Astrocyte (in vitro differentiated cells and primary cell): ENCODE measurements around the gene TMEM178B. TPM values are rescaled to one million over a fixed set of nuclear protein-coding genes. Genes with fewer than 3 reads are reported as not detected.

Experiments
- DNase-seq: peaks from one replicate; pipeline ENCODE4 v3.0.0-alpha.2; 2010; ENCODE audit warnings: low read depth
- FAIRE-seq: peaks from 2 replicates; lab custom pipeline; 2011; peaks lifted over from hg19 to GRCh38; lab: Jason Lieb, UNC
- H2AFZ ChIP-seq: 2 replicates; pipeline ENCODE4 v1.6.0; 2012; ENCODE audit warnings: low read depth, low read length, inconsistent platforms
- H3K27ac ChIP-seq: 2 replicates; pipeline ENCODE4 v1.5.1; 2011; ENCODE audit warnings: low read depth, low read length, inconsistent platforms
- H3K27me3 ChIP-seq: 2 replicates; pipeline ENCODE4 v1.6.0; 2011; ENCODE audit warnings: low read length, inconsistent platforms; ENCODE audit not compliant: insufficient read depth
- H3K36me3 ChIP-seq: 2 replicates; pipeline ENCODE4 v1.5.1; 2011; ENCODE audit warnings: low read length, inconsistent platforms; ENCODE audit not compliant: insufficient read depth
- H3K4me1 ChIP-seq: 2 replicates; pipeline ENCODE4 v1.5.1; 2011; ENCODE audit warnings: low read length, inconsistent platforms; ENCODE audit not compliant: insufficient read depth
- H3K4me2 ChIP-seq: 2 replicates; pipeline ENCODE4 v1.6.0; 2012; ENCODE audit warnings: low read length, inconsistent platforms
- H3K4me3 ChIP-seq: 2 replicates; pipeline ENCODE4 v1.5.1; 2011; ENCODE audit warnings: low read depth, mild to moderate bottlenecking, low read length, inconsistent platforms; ENCODE audit not compliant: insufficient read depth
- H3K79me2 ChIP-seq: 2 replicates; pipeline ENCODE4 v1.6.0; 2012; ENCODE audit warnings: mild to moderate bottlenecking, low read length, inconsistent platforms; ENCODE audit not compliant: insufficient read depth
- H3K9ac ChIP-seq: 2 replicates; pipeline ENCODE4 v1.6.0; 2012; ENCODE audit warnings: mild to moderate bottlenecking, low read length, inconsistent platforms
- H3K9me3 ChIP-seq: 2 replicates; pipeline ENCODE4 v1.5.1; 2012; ENCODE audit warnings: low read depth, mild to moderate bottlenecking, low read length, inconsistent platforms; ENCODE audit not compliant: insufficient read depth
- H4K20me1 ChIP-seq: 2 replicates; pipeline ENCODE4 v1.6.0; 2012; ENCODE audit warnings: low read length, inconsistent platforms; ENCODE audit not compliant: insufficient read depth
- H3K27ac Mint-ChIP-seq: one replicate; pipeline ENCODE4 v1.8.0; 2021; ENCODE audit warnings: mild to moderate bottlenecking, mixed read lengths; ENCODE audit not compliant: unreplicated experiment
- H3K27me3 Mint-ChIP-seq: one replicate; pipeline ENCODE4 v1.8.0; 2021; ENCODE audit warnings: low read depth, mixed read lengths; ENCODE audit not compliant: unreplicated experiment
- H3K36me3 Mint-ChIP-seq: one replicate; pipeline ENCODE4 v1.8.0; 2021; ENCODE audit warnings: low read depth, mixed read lengths; ENCODE audit not compliant: unreplicated experiment
- H3K4me1 Mint-ChIP-seq: one replicate; pipeline ENCODE4 v1.8.0; 2021; ENCODE audit warnings: low read depth, mixed read lengths; ENCODE audit not compliant: unreplicated experiment
- H3K4me3 Mint-ChIP-seq: one replicate; pipeline ENCODE4 v1.8.0; 2021; ENCODE audit warnings: mild to moderate bottlenecking, moderate library complexity, mixed read lengths; ENCODE audit not compliant: unreplicated experiment
- H3K9me3 Mint-ChIP-seq: one replicate; pipeline ENCODE4 v1.8.0; 2021; ENCODE audit warnings: mild to moderate bottlenecking, mixed read lengths; ENCODE audit not compliant: unreplicated experiment
- CTCF ChIP-seq: IDR thresholded peaks from 2 replicates; pipeline ENCODE4 v1.5.1; 2011; ENCODE audit warnings: low read depth, mild to moderate bottlenecking, inconsistent platforms, low read length, moderate library complexity; ENCODE audit not compliant: insufficient read depth
- EZH2 ChIP-seq: IDR thresholded peaks from 2 replicates; pipeline ENCODE4 v1.6.1; 2012; ENCODE audit warnings: mild to moderate bottlenecking, low read length, inconsistent platforms; ENCODE audit not compliant: insufficient read depth
- total RNA-seq: library from RNA; stranded (reverse); gene quantifications from 2 replicates; pipeline ENCODE4 v1.2.1, GENCODE V29; 2021

The TMEM178B gene
- total RNA-seq, 1 donor from 2014 or later = 3.9 TPM

- no peaks in the 10 kb centered on the region for H3K36me3 Mint-ChIP-seq
- H3K4me3 ChIP-seq = no peak overlapping the region
- FAIRE-seq = no peak
- no peaks in the 10 kb centered on the region for H3K4me1 Mint-ChIP-seq
- no peak overlapping the region for H3K4me3 Mint-ChIP-seq
- H2AFZ ChIP-seq = no peak overlapping the region
- H3K27ac Mint-ChIP-seq = no peak overlapping the region
- no peaks in the 10 kb centered on the region for H3K27me3 ChIP-seq
- no peaks in the 10 kb centered on the region for H3K79me2 ChIP-seq
- H3K27ac ChIP-seq = no peak overlapping the region
- DNase-seq = no peak
- no peaks in the 10 kb centered on the region for H3K9me3 ChIP-seq
- no peaks in the 10 kb centered on the region for H3K27me3 Mint-ChIP-seq
- no peak overlapping the region for H3K4me2 ChIP-seq
- no peaks in the 10 kb centered on the region for H3K9me3 Mint-ChIP-seq
- no peak for TF ChIP-seq EZH2
- TF ChIP-seq CTCF = no peak
- no peaks in the 10 kb centered on the region for H3K36me3 ChIP-seq
- H3K9ac ChIP-seq = no peak overlapping the region
- H3K4me1 ChIP-seq = no peaks in the 10 kb centered on the region
- H4K20me1 ChIP-seq = no peaks in the 10 kb centered on the region
These were observed 161.8 kb downstream of the TMEM178B start for GRCh38 chr7:141235656-141236055.

GRCh38 chr7:141238596-141239243 is 164.9 kb downstream of the TMEM178B start:
- Histone ChIP-seq H3K27me3 (no peaks in the 10 kb centered on the region), H3K9me3 (no peaks in the 10 kb centered on the region), H4K20me1 (no peaks in the 10 kb centered on the region), H3K4me3 (no peak overlapping the region), H3K36me3 (no peaks in the 10 kb centered on the region), H3K4me1 (no peaks in the 10 kb centered on the region), H2AFZ (no peak overlapping the region), H3K9ac (no peak overlapping the region), H3K27ac (no peak overlapping the region), H3K79me2 (no peaks in the 10 kb centered on the region), H3K4me2 (no peak overlapping the region)
- Mint-ChIP-seq H3K27ac (no peak overlapping the region), H3K4me1 (no peaks in the 10 kb centered on the region), H3K36me3 (no peaks in the 10 kb centered on the region), H3K9me3 (no peaks in the 10 kb centered on the region), H3K27me3 (no peaks in the 10 kb centered on the region), H3K4me3 (no peak overlapping the region)
- FAIRE-seq (no peak), DNase-seq (no peak)
- no peak for TF ChIP-seq CTCF
- TF ChIP-seq EZH2 = no peak

GRCh38 chr7:141239661-141240060 is 165.8 kb downstream of the TMEM178B start:
- Histone ChIP-seq H3K4me2 (no peak overlapping the region), H3K27ac (no peak overlapping the region), H3K4me3 (no peak overlapping the region), H3K9ac (no peak overlapping the region), H3K79me2 (no peaks in the 10 kb centered on the region), H3K36me3 (no peaks in the 10 kb centered on the region), H4K20me1 (no peaks in the 10 kb centered on the region), H3K4me1 (no peaks in the 10 kb centered on the region), H2AFZ (no peak overlapping the region), H3K9me3 (no peaks in the 10 kb centered on the region), H3K27me3 (no peaks in the 10 kb centered on the region)
- no peaks in the 10 kb centered on the region for H3K27me3 Mint-ChIP-seq
- no peak overlapping the region for H3K27ac Mint-ChIP-seq
- DNase-seq = no peak
- H3K9me3 Mint-ChIP-seq = no peaks in the 10 kb centered on the region
- H3K4me1 Mint-ChIP-seq = no peaks in the 10 kb centered on the region
- H3K4me3 Mint-ChIP-seq = no peak overlapping the region
- no peak for TF ChIP-seq CTCF
- TF ChIP-seq EZH2 = no peak
- no peaks in the 10 kb centered on the region for H3K36me3 Mint-ChIP-seq
- no peak for FAIRE-seq
